GM19452 (cell line): ENCODE results near the gene CDCP1.
"Not testable (repeated sequence)": the region's sequence is repeated elsewhere in the genome, so short reads cannot be mapped to it uniquely, and the experiment has no call there.

Experiments
- ATAC-seq: cut with Tn5 transposase; IDR thresholded peaks from one replicate; pipeline ENCODE4 v1.9.1; 2021; ENCODE audit not compliant: unreplicated experiment

The CDCP1 gene

GRCh38 chr3:45088543-45089358, 57.4 kb downstream of the CDCP1 start:
- no peak for ATAC-seq

GRCh38 chr3:45087155-45087554, 59.0 kb downstream of the CDCP1 start:
- ATAC-seq, result no peak

GRCh38 chr3:45084820-45085816, 61.1 kb downstream of the CDCP1 start:
- ATAC-seq, result no peak

GRCh38 chr3:45084361-45084760, 61.8 kb downstream of the CDCP1 start:
- ATAC-seq, result no peak

- no peak for ATAC-seq
Measured at GRCh38 chr3:45083023-45083422, 63.2 kb downstream of the CDCP1 start.

GRCh38 chr3:45082142-45082538, 64.0 kb downstream of the CDCP1 start:
- no peak for ATAC-seq

- no peak for ATAC-seq
Measured at GRCh38 chr3:45081506-45082141, 64.6 kb downstream of the CDCP1 start.

GRCh38 chr3:45080824-45081223, 65.4 kb downstream of the CDCP1 start:
- no peak for ATAC-seq

GRCh38 chr3:45079715-45080114, 66.5 kb downstream of the CDCP1 start:
- no peak for ATAC-seq

GRCh38 chr3:45078910-45079522, 67.2 kb downstream of the CDCP1 start:
- no peak for ATAC-seq

- ATAC-seq, result not testable (repeated sequence)
Measured at GRCh38 chr3:45078256-45078655, 67.9 kb downstream of the CDCP1 start.

- ATAC-seq, result no peak
Measured at GRCh38 chr3:45075821-45076625, 70.2 kb downstream of the CDCP1 start.

- ATAC-seq, result no peak
Measured at GRCh38 chr3:45071075-45071474, 75.1 kb downstream of the CDCP1 start.

GRCh38 chr3:45067941-45068340, 78.2 kb downstream of the CDCP1 start:
- ATAC-seq, result no peak

GRCh38 chr3:45067486-45067885, 78.7 kb downstream of the CDCP1 start:
- ATAC-seq, result no peak

GRCh38 chr3:45066109-45066801, 79.9 kb downstream of the CDCP1 start:
- ATAC-seq, result no peak

- ATAC-seq, result no peak
Measured at GRCh38 chr3:45065373-45065720, 80.8 kb downstream of the CDCP1 start.

- no peak for ATAC-seq
Measured at GRCh38 chr3:45064512-45065372, 81.4 kb downstream of the CDCP1 start.

- no peak for ATAC-seq
Measured at GRCh38 chr3:45062697-45063070, 83.5 kb downstream of the CDCP1 start.
